ENCODE results near the gene CDH2.

GRCh38 chr18:28059861-28060260 is 117.1 kb downstream of the CDH2 start:
- TF ChIP-seq CTCF (conservative IDR thresholded peaks at IDR 0.05) (no peak), EZH2 (IDR thresholded peaks at IDR 0.05; ENCODE audit: low read depth) (no peak)
